GM12891 (cell line): Measurements from ENCODE around the gene MEIS1.

Experiments used
- SPI1 ChIP-seq: IDR thresholded peaks from 2 replicates; pipeline ENCODE4 v1.6.1; 2011; ENCODE audit warnings: low read depth, low read length, control low read depth
- TAF1 ChIP-seq: IDR thresholded peaks from 2 replicates; pipeline ENCODE4 v1.6.1; 2011; ENCODE audit warnings: low read depth, low read length, control low read depth

- TF ChIP-seq SPI1 (no peak), TAF1 (no peak)
These were observed 145.5 kb downstream of the MEIS1 start for GRCh38 chr2:66580166-66581049.
